Measurements from ENCODE around the gene LRRC8A.

DNA sequence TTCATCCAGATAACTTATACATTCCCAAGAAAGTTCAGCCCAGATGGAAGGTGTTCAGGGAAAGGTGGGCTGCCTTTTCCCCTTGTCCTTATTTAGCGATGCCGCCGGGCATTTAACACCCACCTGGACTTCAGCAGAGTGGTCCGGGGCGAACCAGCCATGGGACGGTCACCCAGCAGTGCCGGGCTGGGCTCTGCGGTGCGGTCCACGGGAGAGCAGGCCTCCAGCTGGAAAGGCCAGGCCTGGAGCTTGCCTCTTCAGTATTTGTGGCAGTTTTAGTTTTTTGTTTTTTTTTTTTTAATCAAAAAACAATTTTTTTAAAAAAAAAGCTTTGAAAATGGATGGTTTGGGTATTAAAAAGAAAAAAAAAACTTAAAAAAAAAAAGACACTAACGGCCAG, 34.8 kb downstream of the LRRC8A start:
- TF ChIP-seq POLR2AphosphoS5 (IDR thresholded peaks at IDR 0.05) = no peak
- TF ChIP-seq, protein P1, sequence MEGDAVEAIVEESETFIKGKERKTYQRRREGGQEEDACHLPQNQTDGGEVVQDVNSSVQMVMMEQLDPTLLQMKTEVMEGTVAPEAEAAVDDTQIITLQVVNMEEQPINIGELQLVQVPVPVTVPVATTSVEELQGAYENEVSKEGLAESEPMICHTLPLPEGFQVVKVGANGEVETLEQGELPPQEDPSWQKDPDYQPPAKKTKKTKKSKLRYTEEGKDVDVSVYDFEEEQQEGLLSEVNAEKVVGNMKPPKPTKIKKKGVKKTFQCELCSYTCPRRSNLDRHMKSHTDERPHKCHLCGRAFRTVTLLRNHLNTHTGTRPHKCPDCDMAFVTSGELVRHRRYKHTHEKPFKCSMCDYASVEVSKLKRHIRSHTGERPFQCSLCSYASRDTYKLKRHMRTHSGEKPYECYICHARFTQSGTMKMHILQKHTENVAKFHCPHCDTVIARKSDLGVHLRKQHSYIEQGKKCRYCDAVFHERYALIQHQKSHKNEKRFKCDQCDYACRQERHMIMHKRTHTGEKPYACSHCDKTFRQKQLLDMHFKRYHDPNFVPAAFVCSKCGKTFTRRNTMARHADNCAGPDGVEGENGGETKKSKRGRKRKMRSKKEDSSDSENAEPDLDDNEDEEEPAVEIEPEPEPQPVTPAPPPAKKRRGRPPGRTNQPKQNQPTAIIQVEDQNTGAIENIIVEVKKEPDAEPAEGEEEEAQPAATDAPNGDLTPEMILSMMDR (IDR thresholded peaks at IDR 0.05) = no peak
- no peak for TF ChIP-seq POLR2A (IDR thresholded peaks at IDR 0.05)
- TF ChIP-seq EP300 (IDR thresholded peaks at IDR 0.05) = no peak

Data from upper lobe of left lung (tissue), 4 donors.